SIG-M5 treated with dmso at 0.1 percent for 504 hours (cell line): ENCODE results near the gene NUCB1.
"Not testable (repeated sequence)": the region's sequence is repeated elsewhere in the genome, so short reads cannot be mapped to it uniquely, and the experiment has no call there.

Experiments used
- DNase-seq: peaks from one replicate; lab custom pipeline; 2025; ENCODE audit not compliant: unreplicated experiment; lab: John Stamatoyannopoulos, UW

NUCB1 gene

DNA sequence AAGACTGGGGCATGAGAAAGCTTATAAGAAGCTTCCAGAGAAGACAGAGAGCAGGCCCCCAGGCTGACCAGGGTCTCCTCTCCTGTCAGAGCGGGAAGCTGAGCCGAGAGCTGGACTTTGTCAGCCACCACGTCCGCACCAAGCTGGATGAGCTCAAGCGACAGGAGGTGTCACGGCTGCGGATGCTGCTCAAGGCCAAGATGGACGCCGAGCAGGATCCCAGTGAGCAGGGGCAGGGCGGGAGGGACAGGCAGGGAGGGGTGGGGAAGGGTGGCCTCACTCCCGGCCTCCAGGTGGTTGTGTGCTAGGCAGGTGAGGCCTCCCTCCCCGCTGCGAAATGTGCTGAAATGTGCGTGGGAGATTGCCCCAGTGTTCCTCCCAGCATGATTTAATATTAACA, 5.6 kb downstream of the NUCB1 start:
- no peak for DNase-seq

DNA sequence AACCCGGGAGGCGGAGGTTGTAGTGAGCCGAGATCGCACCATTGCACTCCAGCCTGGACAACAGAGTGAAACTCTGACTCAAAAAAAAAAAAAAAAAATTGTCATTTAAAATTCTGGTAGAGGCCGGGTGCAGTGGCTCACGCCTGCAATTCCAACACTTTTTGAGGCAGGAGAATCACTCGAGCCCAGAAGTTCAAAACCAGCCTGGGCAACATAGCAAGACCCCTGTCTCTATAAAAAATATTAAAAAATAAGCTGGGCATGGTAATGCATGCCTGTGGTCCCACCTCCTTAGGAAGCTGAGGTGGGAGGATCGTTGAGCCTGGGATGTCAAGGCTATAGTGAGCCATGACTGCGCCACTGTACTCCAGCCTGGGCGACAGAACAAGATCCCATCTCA, 6.2 kb downstream of the NUCB1 start:
- no peak for DNase-seq

DNA sequence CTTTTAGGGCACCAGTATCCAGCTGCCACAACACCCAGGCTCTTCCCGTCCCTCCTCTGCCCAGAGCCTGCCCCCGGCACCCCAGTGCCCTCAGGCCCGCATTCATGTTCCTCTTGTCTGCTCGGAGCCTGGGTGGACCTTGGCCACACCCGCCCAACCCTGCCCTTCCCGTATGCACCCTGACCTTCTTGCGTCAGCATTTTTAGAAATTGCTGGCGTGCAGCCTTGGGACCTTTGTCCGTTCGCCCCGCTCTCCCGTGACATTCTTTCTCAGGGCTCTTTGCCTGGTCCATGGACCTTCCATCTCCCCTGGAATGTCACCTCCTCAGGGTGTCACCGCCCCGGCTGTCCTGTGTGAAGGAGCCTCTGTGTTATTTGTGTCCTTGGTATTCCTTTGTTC, 7.6 kb downstream of the NUCB1 start:
- no peak for DNase-seq

DNA sequence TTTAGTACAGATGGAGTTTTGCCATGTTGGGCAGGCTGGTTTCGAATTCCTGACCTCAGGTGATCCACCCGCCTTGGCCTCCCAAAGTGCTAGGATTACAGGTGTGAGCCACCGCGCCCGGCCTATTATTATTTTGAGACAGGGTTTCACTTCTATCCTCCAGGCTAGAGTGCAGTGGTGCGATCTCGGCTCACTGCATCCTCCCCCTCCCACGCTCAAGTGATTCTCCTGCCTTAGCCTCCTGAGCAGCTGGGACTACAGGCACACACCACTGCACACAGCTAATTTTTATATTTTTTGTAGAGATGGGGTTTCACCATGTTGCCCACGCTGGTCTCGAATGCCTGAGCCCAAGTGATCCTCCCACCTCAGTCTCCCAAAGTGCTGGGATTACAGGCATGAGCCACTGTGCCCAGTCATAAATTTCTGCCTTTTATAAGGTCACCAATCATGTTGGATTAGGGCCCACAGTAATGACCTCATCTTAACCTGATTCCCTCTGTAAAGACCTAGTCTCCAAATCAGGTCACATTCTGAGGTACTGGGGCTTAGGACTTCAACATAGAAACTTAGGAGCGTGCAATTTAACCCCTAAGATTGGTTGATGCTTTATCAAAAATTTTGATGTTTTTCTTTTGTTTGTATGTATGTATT, 9.4 kb downstream of the NUCB1 start:
- DNase-seq: not testable (repeated sequence)

DNA sequence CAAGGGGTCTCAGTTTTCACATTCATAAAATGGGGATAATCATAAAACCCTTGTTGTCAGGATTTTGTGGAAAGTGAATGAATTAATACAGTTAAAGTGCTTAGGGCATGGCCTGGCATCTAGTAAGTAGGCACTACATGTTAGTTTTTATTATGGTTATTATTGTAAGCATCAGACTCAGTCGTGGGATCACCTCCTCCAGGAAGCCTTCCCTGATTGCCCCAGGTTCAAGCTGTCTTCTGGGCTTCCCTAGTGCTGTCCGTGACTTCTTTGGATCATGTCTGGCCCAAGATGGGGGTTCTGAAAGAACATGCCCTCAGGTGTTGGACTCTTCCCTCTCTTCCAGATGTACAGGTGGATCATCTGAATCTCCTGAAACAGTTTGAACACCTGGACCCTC, 10.7 kb downstream of the NUCB1 start:
- no peak for DNase-seq

DNA sequence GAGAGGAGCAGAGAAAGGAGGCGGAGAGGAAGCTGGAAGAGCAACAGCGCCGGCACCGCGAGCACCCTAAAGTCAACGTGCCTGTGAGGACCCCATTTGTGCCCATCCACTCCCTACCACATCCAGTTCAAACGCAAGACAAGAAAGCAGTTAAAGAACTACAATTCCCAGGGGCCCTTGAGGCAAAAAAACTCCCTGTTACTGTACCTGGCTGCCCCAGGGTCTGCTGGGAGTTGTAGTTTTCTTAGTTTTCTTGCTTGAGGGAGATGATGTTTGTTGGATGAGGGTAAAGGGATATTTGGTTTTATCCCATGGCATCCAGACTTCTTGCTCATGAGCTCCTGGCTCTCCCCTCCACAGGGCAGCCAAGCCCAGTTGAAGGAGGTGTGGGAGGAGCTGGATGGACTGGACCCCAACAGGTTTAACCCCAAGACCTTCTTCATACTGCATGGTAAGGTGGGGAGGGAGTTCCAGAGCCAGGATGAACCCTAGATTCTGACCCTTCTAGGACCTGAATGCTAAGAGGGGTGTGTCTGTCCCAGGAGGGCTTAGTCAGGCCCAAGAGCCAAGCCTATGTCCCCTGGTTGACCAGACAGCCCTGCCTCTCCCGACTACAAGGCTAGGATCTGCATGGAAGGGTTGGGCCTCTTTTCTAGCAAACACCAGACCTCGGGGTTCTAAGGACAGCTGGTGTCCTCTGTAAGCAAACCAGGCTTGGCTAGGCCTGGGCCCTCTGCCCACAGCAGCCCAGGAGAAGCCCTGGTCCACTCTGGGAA, 13.2 kb downstream of the NUCB1 start:
- no peak for DNase-seq

DNA sequence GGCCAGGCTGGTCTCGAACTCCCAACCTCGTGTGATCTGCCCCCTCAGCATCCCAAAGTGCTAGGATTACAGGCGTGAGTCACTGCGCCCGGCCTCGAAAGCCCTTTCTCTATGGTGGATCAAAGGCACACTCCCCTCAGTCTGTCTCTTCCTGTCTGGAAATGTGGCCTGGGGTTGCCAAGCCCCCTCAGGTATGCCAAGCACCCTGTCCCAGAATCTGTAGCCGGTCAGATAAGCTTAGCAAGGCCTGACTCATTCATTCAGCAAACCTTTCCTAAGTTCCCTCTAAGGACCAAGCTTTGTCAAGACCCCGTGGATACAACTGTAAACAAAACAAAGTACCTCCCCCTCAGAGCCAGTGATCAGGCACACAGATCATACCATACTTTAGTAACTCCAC, 14.1 kb downstream of the NUCB1 start:
- DNase-seq: no peak

DNA sequence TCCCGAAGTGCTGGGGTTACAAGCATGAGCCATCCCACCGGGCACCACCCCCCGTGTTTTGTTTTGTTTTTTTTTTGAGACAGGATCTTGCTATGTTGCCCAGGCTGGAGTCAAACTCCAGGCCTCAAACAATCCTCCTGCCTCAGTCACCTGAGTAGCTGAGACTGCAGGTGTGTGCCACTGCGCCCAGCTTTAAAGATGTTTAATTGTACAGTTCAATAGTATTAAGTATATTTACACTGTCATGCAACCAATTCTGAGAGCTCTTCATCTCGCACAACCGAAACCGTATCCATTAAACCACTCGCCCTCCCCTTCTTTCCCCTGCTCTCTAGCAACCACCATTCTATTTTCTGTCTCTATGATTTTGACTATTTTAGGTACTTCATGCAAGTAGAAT, 15.6 kb downstream of the NUCB1 start:
- DNase-seq: no peak

DNA sequence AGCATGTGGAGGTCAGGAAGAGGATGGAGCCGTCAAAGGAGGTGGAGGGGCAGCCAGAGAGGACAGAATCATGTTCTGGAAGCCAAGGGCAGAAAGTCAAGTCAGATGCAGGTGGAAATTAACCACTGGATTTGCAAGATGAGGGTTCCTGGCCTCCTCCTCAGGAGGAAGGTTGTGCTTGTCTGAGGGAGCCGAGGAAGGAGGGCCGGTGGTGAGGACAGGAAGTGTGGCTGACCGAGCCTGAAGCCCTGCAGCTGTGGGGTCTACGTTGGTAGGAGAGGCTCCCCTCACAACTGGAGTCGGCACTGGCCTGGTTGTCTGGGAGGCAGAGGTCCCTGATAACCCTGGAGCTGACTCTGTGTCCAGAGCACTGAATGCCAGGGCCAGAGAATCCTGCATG, 18.0 kb downstream of the NUCB1 start:
- no peak for DNase-seq

DNA sequence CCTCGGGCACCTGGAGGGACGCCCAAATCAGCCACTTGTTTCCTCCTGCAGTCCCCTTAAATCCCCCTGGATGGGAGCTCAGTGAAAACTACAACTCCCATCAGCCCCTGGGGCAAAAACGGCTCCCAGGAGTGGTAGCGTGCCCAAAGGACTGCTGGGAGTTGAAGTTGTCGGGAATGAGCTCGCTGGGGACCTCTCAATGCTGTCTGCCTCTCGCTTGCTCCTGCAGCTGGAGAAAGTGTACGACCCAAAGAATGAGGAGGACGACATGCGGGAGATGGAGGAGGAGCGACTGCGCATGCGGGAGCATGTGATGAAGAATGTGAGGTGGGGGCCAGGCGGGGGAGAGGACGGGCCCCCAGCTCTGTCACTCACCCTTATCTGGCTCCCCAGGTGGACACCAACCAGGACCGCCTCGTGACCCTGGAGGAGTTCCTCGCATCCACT, 18.7 kb downstream of the NUCB1 start:
- DNase-seq: no peak

DNA sequence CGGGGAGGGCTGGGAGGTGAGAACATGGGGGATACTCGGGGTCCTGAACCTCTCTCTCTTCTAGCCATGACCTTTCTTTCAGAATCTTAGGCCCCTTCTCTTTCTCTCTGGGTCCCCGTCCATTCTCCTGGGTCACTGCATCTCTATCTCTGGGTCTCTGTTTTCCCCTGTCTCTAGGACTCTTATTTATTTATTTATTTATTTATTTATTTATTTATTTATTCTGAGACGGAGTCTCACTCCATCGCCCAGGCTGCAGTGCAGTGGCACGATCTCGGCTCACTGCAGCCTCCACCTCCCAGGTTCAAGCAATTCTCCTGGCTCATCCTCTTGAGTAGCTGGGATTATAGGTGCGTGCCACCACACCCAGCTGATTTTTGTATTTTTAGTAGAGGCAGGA, 19.2 kb downstream of the NUCB1 start:
- DNase-seq: not testable (repeated sequence)

DNA sequence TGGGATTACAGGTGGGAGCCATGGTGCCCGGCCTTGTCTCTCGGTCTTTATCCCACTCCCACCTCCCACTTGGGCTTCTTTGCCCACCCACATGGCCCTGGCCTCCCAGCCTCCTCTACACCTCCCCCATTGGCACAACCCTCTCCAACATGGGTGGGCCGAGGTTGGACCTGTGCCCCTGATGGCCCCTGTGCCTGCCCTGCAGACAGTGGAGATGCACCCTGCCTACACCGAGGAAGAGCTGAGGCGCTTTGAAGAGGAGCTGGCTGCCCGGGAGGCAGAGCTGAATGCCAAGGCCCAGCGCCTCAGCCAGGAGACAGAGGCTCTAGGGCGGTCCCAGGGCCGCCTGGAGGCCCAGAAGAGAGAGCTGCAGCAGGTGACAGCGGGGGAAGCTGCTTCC, 20.8 kb downstream of the NUCB1 start:
- no peak for DNase-seq

DNA sequence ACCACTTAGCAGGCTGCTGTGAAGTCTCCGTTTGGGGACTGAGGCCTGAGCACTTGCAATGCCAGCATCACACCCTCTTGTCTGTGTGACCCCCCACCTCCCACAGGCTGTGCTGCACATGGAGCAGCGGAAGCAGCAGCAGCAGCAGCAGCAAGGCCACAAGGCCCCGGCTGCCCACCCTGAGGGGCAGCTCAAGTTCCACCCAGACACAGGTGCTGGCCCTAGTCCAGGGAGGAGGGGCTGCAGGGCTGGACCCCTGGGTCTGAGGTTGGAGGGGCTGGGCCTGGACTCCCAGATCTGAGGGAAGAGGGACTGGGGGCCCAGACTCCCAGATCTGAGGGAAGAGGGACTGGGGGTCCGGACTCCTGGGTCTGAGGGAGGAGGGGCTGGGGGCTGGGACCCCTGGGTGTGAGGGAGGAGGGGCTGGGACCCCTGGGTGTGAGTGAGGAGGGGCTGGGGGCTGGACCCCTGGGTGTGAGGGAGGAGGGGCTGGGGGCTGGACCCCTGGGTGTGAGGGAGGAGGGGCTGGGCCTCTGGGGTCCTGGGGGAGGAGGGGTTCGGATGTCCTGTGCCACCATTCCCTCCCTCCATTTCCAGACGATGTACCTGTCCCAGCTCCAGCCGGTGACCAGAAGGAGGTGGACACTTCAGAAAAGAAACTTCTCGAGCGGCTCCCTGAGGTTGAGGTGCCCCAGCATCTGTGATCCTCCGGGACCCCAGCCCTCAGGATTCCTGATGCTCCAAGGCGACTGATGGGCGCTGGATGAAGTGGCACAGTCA, 21.8 kb downstream of the NUCB1 start:
- DNase-seq: no peak

DNA sequence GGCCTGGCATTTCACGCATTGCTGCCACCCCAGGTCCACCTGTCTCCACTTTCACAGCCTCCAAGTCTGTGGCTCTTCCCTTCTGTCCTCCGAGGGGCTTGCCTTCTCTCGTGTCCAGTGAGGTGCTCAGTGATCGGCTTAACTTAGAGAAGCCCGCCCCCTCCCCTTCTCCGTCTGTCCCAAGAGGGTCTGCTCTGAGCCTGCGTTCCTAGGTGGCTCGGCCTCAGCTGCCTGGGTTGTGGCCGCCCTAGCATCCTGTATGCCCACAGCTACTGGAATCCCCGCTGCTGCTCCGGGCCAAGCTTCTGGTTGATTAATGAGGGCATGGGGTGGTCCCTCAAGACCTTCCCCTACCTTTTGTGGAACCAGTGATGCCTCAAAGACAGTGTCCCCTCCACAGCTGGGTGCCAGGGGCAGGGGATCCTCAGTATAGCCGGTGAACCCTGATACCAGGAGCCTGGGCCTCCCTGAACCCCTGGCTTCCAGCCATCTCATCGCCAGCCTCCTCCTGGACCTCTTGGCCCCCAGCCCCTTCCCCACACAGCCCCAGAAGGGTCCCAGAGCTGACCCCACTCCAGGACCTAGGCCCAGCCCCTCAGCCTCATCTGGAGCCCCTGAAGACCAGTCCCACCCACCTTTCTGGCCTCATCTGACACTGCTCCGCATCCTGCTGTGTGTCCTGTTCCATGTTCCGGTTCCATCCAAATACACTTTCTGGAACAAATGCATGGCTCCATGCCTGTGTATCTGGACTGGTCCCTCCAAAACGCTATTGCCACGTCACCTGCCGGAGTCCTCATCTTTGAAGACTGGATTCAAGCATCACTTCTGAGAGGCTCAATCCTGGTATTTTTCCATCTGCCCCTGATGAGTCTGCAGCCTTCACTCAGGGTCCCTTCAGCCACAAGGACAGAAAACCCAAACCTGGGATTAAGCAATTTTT, 22.7 kb downstream of the NUCB1 start:
- no peak for DNase-seq

DNA sequence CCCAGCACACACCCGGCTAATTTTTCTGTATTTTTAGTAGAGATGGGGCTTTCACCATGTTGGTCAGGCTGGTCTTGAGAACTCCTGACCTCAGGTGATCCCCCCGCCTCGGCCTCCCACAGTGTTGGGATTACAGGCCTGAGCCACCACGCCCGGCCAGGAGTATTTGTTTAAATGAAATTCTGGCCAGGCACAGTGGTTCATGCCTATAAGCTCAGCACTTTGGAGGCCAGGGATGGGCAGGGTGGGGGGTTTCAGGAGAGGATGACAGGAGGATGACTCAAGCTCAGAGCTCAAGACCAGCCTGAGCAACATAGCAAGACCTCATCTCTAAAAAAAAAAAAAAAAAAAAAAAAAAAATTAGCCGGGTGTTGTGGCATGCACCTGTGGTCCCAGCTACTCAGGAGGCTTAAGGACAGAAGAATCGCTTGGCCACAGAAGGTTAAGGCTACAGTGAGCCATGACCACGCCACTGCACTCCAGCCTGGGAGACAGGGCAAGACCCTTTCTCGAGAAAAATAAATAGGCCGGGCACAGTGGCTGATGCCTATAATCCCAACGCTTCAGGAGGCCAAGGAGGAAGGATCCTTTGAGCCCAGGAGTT, 25.2 kb downstream of the NUCB1 start:
- no peak for DNase-seq

DNA sequence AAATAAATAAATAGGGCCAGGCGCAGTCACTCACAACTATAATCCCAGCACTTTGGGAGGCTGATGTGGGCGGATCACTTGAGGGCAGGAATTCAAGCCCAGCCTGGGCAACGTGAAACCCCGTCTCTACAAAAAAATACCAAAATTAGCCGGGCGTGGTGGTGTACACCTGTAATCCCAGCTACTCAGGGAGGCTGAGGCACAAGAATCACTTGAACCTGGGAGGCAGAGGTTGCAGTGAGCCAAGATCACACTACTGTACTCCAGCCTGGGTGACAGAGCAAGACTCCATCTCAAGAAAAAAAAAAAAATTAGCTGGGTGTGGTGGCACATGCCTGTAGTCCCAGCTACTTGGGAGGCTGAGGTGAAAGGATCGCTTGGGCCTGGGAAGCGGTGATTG, 25.8 kb downstream of the NUCB1 start:
- DNase-seq: not testable (repeated sequence)

DNA sequence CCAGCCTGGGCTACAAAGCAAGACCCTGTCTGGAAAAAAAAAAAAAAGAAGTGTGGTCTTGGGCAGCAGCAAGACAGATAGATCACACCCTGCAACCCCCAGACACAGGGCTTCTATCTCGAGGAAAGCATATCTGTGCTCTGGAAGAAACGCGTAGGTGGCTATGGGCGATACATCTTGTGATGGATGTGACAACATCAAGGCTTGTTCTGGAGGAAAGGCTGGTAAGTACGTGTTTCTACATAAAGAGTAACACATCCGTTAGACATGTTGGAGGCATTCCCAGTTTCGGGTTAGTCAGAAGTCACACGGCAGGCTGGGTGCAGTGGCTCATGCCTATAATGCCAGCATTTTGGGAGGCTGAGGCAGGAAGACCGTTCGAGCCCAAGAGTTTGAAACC, 26.8 kb downstream of the NUCB1 start:
- DNase-seq: no peak

DNA sequence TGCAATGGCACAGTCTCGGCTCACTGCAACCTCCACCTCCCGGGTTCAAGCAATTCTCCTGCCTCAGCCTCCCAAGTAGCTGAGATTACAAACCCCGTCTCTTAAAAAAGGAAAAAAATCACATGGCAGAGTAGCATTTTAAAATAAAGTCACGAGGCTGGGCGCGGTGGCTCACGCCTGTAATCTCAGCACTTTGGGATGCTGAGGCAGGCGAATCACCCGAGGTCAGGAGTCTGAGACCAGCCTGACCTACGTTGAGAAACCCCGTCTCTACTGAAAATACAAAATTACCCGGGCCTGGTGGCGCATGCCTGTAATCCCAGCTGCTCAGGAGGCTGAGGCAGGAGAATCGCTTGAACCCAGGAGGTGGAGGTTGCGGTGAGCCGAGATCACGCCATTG, 27.6 kb downstream of the NUCB1 start:
- DNase-seq: not testable (repeated sequence)

DNA sequence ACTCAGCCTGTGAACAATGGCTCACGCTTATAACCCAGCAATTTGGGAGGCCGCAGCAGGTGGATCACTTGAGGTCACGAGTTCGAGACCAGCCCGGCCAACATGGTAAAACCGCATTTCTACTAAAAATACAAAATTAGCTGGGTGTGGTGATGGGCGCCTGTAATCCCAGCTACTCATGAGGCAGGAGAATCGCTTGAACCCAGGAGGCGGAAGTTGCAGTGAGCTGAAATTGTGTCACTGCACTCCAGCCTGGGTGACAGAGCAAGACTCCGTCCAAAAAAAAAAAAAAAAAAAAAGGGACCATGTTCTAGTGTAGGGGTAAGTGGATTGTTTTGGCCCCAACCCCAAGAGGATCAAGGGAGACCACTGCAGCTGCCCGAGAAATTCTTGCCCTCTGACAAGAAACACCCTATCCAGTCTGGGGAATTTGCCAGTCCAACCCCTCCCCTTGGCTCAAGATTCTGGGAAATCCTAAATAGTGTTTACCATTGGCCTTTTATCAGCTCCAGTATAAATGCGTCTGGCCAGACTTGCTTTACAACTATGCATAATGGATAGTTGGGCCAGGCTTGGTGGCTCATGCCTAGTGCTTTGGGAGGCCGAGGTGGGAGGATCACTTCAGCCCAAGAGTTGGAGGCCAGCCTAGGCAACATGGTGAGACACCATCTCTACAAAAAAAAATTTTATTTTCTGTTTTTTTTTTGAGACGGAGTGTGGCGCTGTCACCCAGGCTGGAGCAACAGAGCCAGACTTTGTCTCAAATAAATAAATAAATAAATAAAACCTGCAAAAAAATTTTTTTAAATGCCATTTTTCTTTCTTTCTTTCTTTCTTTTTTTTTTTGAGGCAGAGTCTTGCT, 28.3 kb downstream of the NUCB1 start:
- no peak for DNase-seq
